SU-DHL-6 (cell line): ENCODE data around the gene KRT80.

Source experiments
- H2AFZ ChIP-seq: fragments of 200-600 bp; sonication (generic); 2 replicates; pipeline ENCODE4 v1.6.1; 2014; ENCODE audit warnings: low read depth, mild to moderate bottlenecking, moderate library complexity, mixed read lengths, antibody characterized with exemption, low read length; ENCODE audit not compliant: severe bottlenecking
- H3F3A ChIP-seq: fragments of 200-600 bp; shearing (Covaris generic); 2 replicates; pipeline ENCODE4 v1.6.0; 2016; ENCODE audit warnings: antibody characterized with exemption, mild to moderate bottlenecking; ENCODE audit not compliant: insufficient read depth
- H3K27ac ChIP-seq: fragments of 200-600 bp; sonication (generic); 2 replicates; pipeline ENCODE4 v1.5.1; 2016; ENCODE audit warnings: low read depth, mild to moderate bottlenecking, low read length, moderate library complexity, mixed read lengths
- H3K27me3 ChIP-seq: fragments of 200-600 bp; sonication (generic), shearing (Covaris generic); 2 replicates; pipeline ENCODE4 v1.6.0; 2014; ENCODE audit warnings: mild to moderate bottlenecking, low read length
- H3K36me3 ChIP-seq: fragments of 200-600 bp; sonication (generic); 2 replicates; pipeline ENCODE4 v1.6.1; 2014; ENCODE audit warnings: mild to moderate bottlenecking, low read length, mixed read lengths
- H3K4me2 ChIP-seq: fragments of 300-600, 200-600 bp; shearing (Covaris generic), sonication (generic); 2 replicates; pipeline ENCODE4 v1.6.0; 2014; ENCODE audit warnings: low read length, low read depth, mild to moderate bottlenecking; ENCODE audit not compliant: poor library complexity, severe bottlenecking
- H3K4me3 ChIP-seq: fragments of 200-600 bp; sonication (generic); 2 replicates; pipeline ENCODE4 v1.5.1; 2014; ENCODE audit warnings: antibody characterized with exemption, low read length, mild to moderate bottlenecking, mixed read lengths; ENCODE audit not compliant: insufficient read depth, poor library complexity, severe bottlenecking
- H3K79me2 ChIP-seq: fragments of 200-600 bp; sonication (generic); 2 replicates; pipeline ENCODE4 v1.6.1; 2014; ENCODE audit warnings: mild to moderate bottlenecking, low read length, moderate library complexity; ENCODE audit not compliant: insufficient read depth
- H3K9ac ChIP-seq: fragments of 200-600 bp; sonication (generic); 2 replicates; pipeline ENCODE4 v1.7.0; 2014; ENCODE audit warnings: mild to moderate bottlenecking, low read length
- H3K9me2 ChIP-seq: fragments of 200-600 bp; sonication (generic); replicated peaks from 2 replicates; pipeline ENCODE4 v1.6.1; 2014; ENCODE audit warnings: low read length; ENCODE audit not compliant: insufficient read depth
- H3K9me3 ChIP-seq: fragments of 200-600 bp; sonication (generic); 2 replicates; pipeline ENCODE4 v1.6.1; 2014; ENCODE audit warnings: low read length, mixed read lengths; ENCODE audit not compliant: insufficient read depth
- H4K20me1 ChIP-seq: fragments of 200-600 bp; sonication (generic); 2 replicates; pipeline ENCODE4 v1.6.1; 2014; ENCODE audit warnings: low read depth, mild to moderate bottlenecking, antibody characterized with exemption, low read length, moderate library complexity, mixed read lengths
- CTCF ChIP-seq: fragments of 200-600 bp; sonication (generic); IDR thresholded peaks from one replicate; pipeline ENCODE4 v1.5.1; 2017; ENCODE audit warnings: antibody characterized with exemption, mild to moderate bottlenecking, low read length, moderate library complexity; ENCODE audit not compliant: insufficient read depth, poor library complexity, severe bottlenecking
- EZH2phosphoT487 ChIP-seq: fragments of 200-600 bp; sonication (generic), shearing (Covaris generic); conservative IDR thresholded peaks from 2 replicates; pipeline ENCODE4 v1.6.1; 2018; ENCODE audit warnings: mild to moderate bottlenecking, antibody characterized with exemption, low read length, moderate library complexity, mixed read lengths

The KRT80 gene

GRCh38 chr12:52217223-52217622 lies 25.4 kb upstream of the KRT80 start:
- no peak overlapping the region for H3K4me2 ChIP-seq
- no peak overlapping the region for H3K4me3 ChIP-seq

GRCh38 chr12:52216807-52217206 lies 25.0 kb upstream of the KRT80 start:
- H3K79me2 ChIP-seq, result no peaks in the 10 kb centered on the region
- H3K27ac ChIP-seq, result no peak overlapping the region
- H3K27me3 ChIP-seq, result no peaks in the 10 kb centered on the region
- H3K9ac ChIP-seq, result no peak overlapping the region
- TF ChIP-seq EZH2phosphoT487 (no peak), CTCF (no peak)
- no peaks in the 10 kb centered on the region for H4K20me1 ChIP-seq
- H3K36me3 ChIP-seq, result no peaks in the 10 kb centered on the region
- H3K4me3 ChIP-seq, result no peak overlapping the region
- no peaks in the 10 kb centered on the region for H3K9me2 ChIP-seq
- H3K4me2 ChIP-seq, result no peak overlapping the region
- no peaks in the 10 kb centered on the region for H3K9me3 ChIP-seq
- H3F3A ChIP-seq, result no peaks in the 10 kb centered on the region
- H2AFZ ChIP-seq, result no peak overlapping the region

More at GRCh38 chr12:52217223-52217622, 25.4 kb upstream of the KRT80 start:
- Histone ChIP-seq H3K9me2 (no peaks in the 10 kb centered on the region), H3K79me2 (no peaks in the 10 kb centered on the region), H3K27ac (no peak overlapping the region), H3K27me3 (no peaks in the 10 kb centered on the region), H2AFZ (no peak overlapping the region), H3K9ac (no peak overlapping the region), H3F3A (no peaks in the 10 kb centered on the region), H3K36me3 (no peaks in the 10 kb centered on the region), H3K9me3 (no peaks in the 10 kb centered on the region), H4K20me1 (no peaks in the 10 kb centered on the region)
- TF ChIP-seq EZH2phosphoT487, result no peak
- no peak for TF ChIP-seq CTCF

- TF ChIP-seq CTCF, result no peak
- no peak for TF ChIP-seq EZH2phosphoT487
- Histone ChIP-seq H3K36me3 (no peaks in the 10 kb centered on the region), H3K27ac (no peak overlapping the region), H3K9me3 (no peaks in the 10 kb centered on the region), H3K9me2 (no peaks in the 10 kb centered on the region), H4K20me1 (no peaks in the 10 kb centered on the region), H2AFZ (no peak overlapping the region), H3K9ac (no peak overlapping the region), H3K27me3 (no peaks in the 10 kb centered on the region), H3K4me2 (no peak overlapping the region), H3K79me2 (no peaks in the 10 kb centered on the region), H3F3A (no peaks in the 10 kb centered on the region), H3K4me3 (no peak overlapping the region)
Measured at GRCh38 chr12:52216100-52216499, 24.3 kb upstream of the KRT80 start.

- H3K4me2 ChIP-seq, result no peak overlapping the region
- H3K27ac ChIP-seq, result no peak overlapping the region
- TF ChIP-seq CTCF, result no peak
- no peak for TF ChIP-seq EZH2phosphoT487
- no peak overlapping the region for H3K4me3 ChIP-seq
- H3K9me3 ChIP-seq, result no peaks in the 10 kb centered on the region
- H4K20me1 ChIP-seq, result no peaks in the 10 kb centered on the region
- no peak overlapping the region for H2AFZ ChIP-seq
- H3K79me2 ChIP-seq, result no peaks in the 10 kb centered on the region
- no peak overlapping the region for H3K9ac ChIP-seq
- no peaks in the 10 kb centered on the region for H3K27me3 ChIP-seq
- no peaks in the 10 kb centered on the region for H3K36me3 ChIP-seq
- no peaks in the 10 kb centered on the region for H3K9me2 ChIP-seq
- no peaks in the 10 kb centered on the region for H3F3A ChIP-seq
Measured at GRCh38 chr12:52215587-52216031, 23.8 kb upstream of the KRT80 start.
